Measurements from ENCODE around the gene PPP1R16B.
A peak's percentile ranks its signal among the peaks of the same experiment; 100 is the strongest.

The PPP1R16B gene

DNA sequence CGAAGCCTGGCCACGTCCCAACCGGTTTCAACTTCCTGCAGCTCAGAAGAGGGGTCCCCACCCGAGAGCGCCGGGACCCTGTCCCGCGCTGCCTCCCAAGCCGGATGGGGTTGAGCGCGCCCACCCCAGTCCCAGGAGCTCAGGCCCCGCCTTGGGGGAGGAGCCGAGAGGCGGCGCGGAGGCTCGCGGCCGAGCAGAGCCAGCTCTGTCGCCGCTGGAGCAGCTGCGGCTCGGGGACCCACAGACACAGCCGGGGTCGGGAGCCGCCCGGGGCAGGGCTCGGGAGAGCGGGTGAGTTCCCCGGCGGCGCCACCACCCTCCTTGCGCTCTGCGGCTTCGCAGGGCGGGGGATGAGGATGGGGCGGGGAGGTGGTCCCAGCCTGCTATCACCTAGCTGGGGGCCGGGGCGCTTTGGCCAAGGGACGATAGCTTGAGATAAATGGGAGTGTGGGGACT, at the start of gene PPP1R16B:
PPP1R16B (plus strand) TSS at position 196 of the 456 bp plus-strand sequence. CDS start 30,229 bp downstream, outside the sequence.
- TF ChIP-seq, protein P1, sequence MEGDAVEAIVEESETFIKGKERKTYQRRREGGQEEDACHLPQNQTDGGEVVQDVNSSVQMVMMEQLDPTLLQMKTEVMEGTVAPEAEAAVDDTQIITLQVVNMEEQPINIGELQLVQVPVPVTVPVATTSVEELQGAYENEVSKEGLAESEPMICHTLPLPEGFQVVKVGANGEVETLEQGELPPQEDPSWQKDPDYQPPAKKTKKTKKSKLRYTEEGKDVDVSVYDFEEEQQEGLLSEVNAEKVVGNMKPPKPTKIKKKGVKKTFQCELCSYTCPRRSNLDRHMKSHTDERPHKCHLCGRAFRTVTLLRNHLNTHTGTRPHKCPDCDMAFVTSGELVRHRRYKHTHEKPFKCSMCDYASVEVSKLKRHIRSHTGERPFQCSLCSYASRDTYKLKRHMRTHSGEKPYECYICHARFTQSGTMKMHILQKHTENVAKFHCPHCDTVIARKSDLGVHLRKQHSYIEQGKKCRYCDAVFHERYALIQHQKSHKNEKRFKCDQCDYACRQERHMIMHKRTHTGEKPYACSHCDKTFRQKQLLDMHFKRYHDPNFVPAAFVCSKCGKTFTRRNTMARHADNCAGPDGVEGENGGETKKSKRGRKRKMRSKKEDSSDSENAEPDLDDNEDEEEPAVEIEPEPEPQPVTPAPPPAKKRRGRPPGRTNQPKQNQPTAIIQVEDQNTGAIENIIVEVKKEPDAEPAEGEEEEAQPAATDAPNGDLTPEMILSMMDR (IDR thresholded peaks at IDR 0.05; ENCODE audit: low read depth, low read length): no peak
- no peak for DNase-seq (ENCODE audit: extremely low read depth, low read depth)

DNA sequence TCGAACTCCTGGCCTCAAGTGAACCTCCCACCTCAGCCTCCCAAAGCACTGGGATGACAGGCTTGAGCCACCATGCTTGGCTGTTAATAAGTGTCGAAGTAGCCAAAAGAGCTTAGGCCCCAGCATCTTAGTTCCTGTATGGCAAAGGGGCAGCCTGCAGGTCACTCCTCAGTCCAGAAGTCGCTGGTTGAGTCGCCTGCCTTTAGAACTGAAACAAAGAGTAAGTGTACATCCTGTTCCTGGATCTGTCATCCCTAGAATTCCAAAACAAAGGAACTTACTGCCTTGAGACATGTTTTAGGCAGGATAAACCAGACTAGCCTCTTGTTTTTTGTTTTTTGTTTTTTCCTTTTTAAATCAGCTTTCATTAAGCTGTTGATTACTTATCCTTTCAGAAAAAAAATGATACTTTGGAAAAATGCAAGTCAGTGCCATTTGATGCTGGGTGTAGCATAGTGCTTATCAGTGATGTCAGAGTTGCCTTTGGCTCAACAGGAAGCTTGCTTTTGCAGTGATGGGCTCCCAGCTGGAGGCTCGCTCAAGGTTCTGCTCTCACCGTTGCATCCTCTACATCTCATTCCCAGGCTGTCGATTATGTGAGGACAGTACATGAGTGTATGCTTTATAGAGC, 48.2 kb upstream of the PPP1R16B start:
- TF ChIP-seq, protein P1 (IDR thresholded peaks at IDR 0.05; ENCODE audit: low read depth, low read length): no peak
- DNase-seq (ENCODE audit: extremely low read depth, low read depth): no peak

DNA sequence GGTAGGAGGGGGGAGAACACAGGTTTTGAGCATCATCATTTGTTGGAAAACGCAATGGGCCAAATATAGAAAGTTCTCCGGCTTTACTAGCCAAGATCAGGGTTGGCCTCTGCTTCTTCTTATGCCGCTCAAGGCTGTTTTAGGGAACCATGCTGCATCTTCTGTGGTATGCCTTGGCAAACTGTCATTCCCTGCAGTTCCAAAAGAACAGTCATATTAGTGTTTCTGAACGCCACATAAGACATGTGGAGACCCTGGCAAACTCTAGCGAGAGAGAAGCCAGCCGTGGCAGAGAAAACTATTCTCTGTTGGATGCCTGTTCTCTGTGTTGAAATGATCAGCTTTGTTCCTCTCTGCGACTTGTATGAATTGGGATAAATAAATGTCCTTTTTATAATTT, 46.4 kb upstream of the PPP1R16B start:
- TF ChIP-seq, protein P1 (IDR thresholded peaks at IDR 0.05; ENCODE audit: low read depth, low read length): no peak
- no peak for DNase-seq (ENCODE audit: extremely low read depth, low read depth)

DNA sequence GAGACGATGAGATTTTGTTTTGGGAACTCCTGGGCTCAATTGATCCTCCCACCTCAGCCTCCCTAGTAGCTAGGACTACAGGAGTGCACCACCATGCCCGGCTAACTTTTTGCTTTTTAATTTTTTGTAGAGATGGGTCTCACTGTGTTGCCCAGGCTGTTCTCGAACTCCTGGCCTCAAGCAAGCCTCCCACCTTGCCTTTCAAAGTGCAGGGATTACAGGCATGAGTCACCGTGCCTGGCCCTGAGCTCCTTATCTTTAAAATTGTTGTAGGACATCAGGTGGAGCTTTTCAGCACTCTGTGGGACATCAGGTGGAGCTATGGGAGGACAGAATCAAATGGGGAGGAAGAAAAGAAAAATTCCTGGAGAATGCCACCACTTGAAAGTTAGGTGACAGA, 44.5 kb upstream of the PPP1R16B start:
- DNase-seq (ENCODE audit: extremely low read depth, low read depth): no peak
- TF ChIP-seq, protein P1 (IDR thresholded peaks at IDR 0.05; ENCODE audit: low read depth, low read length): no peak

DNA sequence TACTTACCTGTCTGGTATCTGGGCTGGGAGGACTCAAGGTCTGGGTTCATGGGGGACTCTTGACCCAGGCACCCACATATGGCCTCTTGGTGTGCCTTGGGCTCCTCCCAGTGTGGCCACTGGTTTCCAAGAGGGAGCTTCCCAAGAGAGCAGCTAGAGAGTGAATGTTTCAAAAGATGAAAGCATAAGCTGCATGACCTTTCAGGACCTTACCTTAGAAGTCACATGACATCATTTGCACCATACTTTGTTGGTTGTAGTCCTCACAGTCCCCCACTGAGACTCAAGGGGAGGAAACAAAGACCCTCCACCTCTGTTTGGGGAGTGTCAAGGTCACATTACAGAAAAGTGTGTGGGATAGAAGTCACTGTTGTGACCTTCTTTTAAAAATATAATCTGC, 43.3 kb upstream of the PPP1R16B start:
- no peak for DNase-seq (ENCODE audit: extremely low read depth, low read depth)
- TF ChIP-seq, protein P1 (IDR thresholded peaks at IDR 0.05; ENCODE audit: low read depth, low read length): no peak

DNA sequence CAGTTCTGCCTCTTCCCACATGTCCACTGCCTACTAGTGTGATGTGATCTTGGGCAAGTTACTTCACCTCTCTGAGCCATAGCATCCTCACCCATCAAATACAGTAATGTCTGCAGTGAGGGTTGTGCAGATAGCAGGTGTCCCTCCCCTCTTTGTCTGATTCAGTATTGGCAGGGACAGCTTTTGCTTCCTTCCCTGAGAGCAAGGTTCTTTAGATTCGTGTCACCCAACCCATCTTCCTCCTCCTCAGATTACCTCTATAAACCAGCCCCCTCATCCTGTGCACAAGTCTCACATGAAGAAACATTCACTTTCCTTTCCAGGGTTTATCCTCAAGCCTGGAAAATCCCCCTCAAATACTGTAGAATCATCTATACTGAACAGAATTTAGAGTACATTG, 41.9 kb upstream of the PPP1R16B start:
- no peak for DNase-seq (ENCODE audit: extremely low read depth, low read depth)
- TF ChIP-seq, protein P1 (IDR thresholded peaks at IDR 0.05; ENCODE audit: low read depth, low read length): no peak

DNA sequence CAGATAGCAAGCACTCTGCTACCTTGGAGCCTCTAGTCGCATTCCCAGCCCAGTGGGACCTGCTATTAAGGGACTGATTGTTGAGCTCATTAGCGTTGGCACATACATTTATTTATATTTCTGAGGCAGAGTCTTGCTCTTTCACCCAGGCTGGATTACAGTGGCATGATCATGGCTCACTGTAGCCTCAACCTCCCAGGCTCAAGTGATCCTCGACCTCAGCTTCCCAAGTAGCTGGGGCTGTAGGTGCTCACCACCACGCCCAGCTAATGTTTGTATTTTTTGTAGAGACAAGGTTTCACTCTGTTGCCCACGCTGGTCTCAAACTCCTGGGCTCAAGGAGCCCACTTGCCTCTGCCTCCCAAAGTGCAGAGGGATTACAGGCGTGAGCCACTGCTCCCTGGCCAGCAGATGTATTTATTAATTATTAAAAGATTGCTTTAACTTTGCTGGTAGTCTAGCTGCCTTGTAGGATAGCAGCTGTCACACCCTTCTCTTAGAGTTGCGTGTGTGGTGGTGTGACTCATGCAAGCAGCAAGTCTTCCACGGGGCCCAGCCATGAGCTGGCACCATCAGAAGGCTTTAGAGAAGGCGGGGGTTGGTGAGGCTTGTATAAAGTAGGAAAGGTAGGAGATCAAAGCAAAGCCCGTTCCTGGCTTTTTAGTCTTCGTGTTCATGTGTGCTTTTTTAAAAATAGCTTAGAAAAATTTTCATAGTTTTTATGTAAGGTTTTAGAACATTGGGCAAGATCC, 40.8 kb upstream of the PPP1R16B start:
- TF ChIP-seq, protein P1 (IDR thresholded peaks at IDR 0.05; ENCODE audit: low read depth, low read length): no peak
- DNase-seq (ENCODE audit: extremely low read depth, low read depth): peak; percentile 47

Data from AG09319 (cell line).